ENCODE results near the gene ATP5F1B.

ATP5F1B gene

GRCh38 chr12:56677680-56678079 lies 31.9 kb upstream of the ATP5F1B start:
- ChIA-PET POLR2A (interaction anchor here (2.0 to 7.8 kb wide), 4 partner anchors 11 to 48 kb away, joined by 4 to 39 read pairs (median 15); partner anchors contain the start of genes ATP5F1B, NACA and PTGES3), CTCF (interaction anchor here (2.0 kb wide), 1 partner anchor 41 kb away, joined by 6 read pairs; no protein-coding TSS in a partner anchor)
- TF ChIP-seq SP1 (IDR thresholded peaks at IDR 0.05) (no peak), CTBP1 (IDR thresholded peaks at IDR 0.05; ENCODE audit: borderline replicate concordance) (no peak), L3MBTL2 (conservative IDR thresholded peaks at IDR 0.05) (no peak), TARDBP (IDR thresholded peaks at IDR 0.05) (no peak), NFRKB (IDR thresholded peaks at IDR 0.05) (no peak), ZNF384 (IDR thresholded peaks at IDR 0.05) (no peak), BHLHE40 (IDR thresholded peaks at IDR 0.05; ENCODE audit: borderline replicate concordance) (no peak)
- DNase-seq (ENCODE audit: extremely low spot score) = no peak

GRCh38 chr12:56676851-56677580 lies 31.2 kb upstream of the ATP5F1B start:
- ChIA-PET CTCF (interaction anchor here (2.0 kb wide), 1 partner anchor 40 kb away, joined by 6 read pairs; no protein-coding TSS in a partner anchor), POLR2A (interaction anchor here (2.0 to 7.8 kb wide), 4 partner anchors 12 to 48 kb away, joined by 4 to 39 read pairs (median 15); partner anchors contain the start of genes ATP5F1B, NACA and PTGES3)
- no peak for DNase-seq (ENCODE audit: extremely low spot score)
- TF ChIP-seq ELF4 (IDR thresholded peaks at IDR 0.05) (no peak), FOXA1 (IDR thresholded peaks at IDR 0.05) (no peak), ARNT (IDR thresholded peaks at IDR 0.05) (no peak), ZNF384 (IDR thresholded peaks at IDR 0.05) (no peak; the same call in none of the 2 replicates), BHLHE40 (IDR thresholded peaks at IDR 0.05; ENCODE audit: borderline replicate concordance) (no peak), SP1 (IDR thresholded peaks at IDR 0.05) (no peak), CTBP1 (IDR thresholded peaks at IDR 0.05; ENCODE audit: borderline replicate concordance) (no peak)

GRCh38 chr12:56671608-56672007 lies 25.8 kb upstream of the ATP5F1B start:
- no peak for DNase-seq (ENCODE audit: extremely low spot score)
- CTCF ChIA-PET = interaction anchor here (0.9 kb wide), 1 partner anchor 12 kb away, joined by 3 read pairs; no protein-coding TSS in a partner anchor
- TF ChIP-seq LEF1 (IDR thresholded peaks at IDR 0.05; ENCODE audit: borderline replicate concordance) (no peak), NFRKB (IDR thresholded peaks at IDR 0.05) (no peak), HDGF (IDR thresholded peaks at IDR 0.05; ENCODE audit: borderline replicate concordance) (no peak), ELF4 (IDR thresholded peaks at IDR 0.05) (no peak), L3MBTL2 (conservative IDR thresholded peaks at IDR 0.05) (no peak), ARNT (IDR thresholded peaks at IDR 0.05) (no peak), FOXA1 (IDR thresholded peaks at IDR 0.05) (no peak), FOXM1 (IDR thresholded peaks at IDR 0.05; ENCODE audit: borderline replicate concordance) (no peak), FOXK2 (IDR thresholded peaks at IDR 0.05) (no peak), TARDBP (IDR thresholded peaks at IDR 0.05) (no peak), SP1 (IDR thresholded peaks at IDR 0.05) (no peak), SUZ12 (IDR thresholded peaks at IDR 0.05) (no peak), PKNOX1 (IDR thresholded peaks at IDR 0.05) (no peak)
- POLR2A ChIA-PET = interaction anchor here (1.3 to 2.0 kb wide), 4 partner anchors 11 to 54 kb away, joined by 4 to 12 read pairs (median 6); partner anchors contain the start of genes ATP5F1B, NACA and PTGES3

- ChIA-PET CTCF (interaction anchor here (0.5 to 0.9 kb wide), 2 partner anchors 13 to 456 kb away, joined by 3 read pairs; no protein-coding TSS in a partner anchor), POLR2A (interaction anchor here (1.3 to 2.0 kb wide), 4 partner anchors 12 to 55 kb away, joined by 4 to 12 read pairs (median 6); partner anchors contain the start of genes ATP5F1B, NACA and PTGES3)
- no peak for TF ChIP-seq LEF1 (IDR thresholded peaks at IDR 0.05; ENCODE audit: borderline replicate concordance)
- TF ChIP-seq PKNOX1 (IDR thresholded peaks at IDR 0.05) = no peak
- TF ChIP-seq CTBP1 (IDR thresholded peaks at IDR 0.05; ENCODE audit: borderline replicate concordance) = no peak
- no peak for DNase-seq (ENCODE audit: extremely low spot score)
These were observed 25.1 kb upstream of the ATP5F1B start for GRCh38 chr12:56670836-56671235.

- ChIA-PET POLR2A (no interaction called here), CTCF (interaction anchor here (0.6 to 1.2 kb wide), 2 partner anchors 31 to 444 kb away, joined by 3 read pairs; no protein-coding TSS in a partner anchor)
- no peak for TF ChIP-seq SP1 (IDR thresholded peaks at IDR 0.05)
- TF ChIP-seq BHLHE40 (IDR thresholded peaks at IDR 0.05; ENCODE audit: borderline replicate concordance) = no peak
- TF ChIP-seq ELF4 (IDR thresholded peaks at IDR 0.05) = no peak
- TF ChIP-seq CTBP1 (IDR thresholded peaks at IDR 0.05; ENCODE audit: borderline replicate concordance) = no peak
- no peak for TF ChIP-seq ARNT (IDR thresholded peaks at IDR 0.05)
- TF ChIP-seq FOXM1 (IDR thresholded peaks at IDR 0.05; ENCODE audit: borderline replicate concordance) = no peak
- no peak for TF ChIP-seq ZNF384 (IDR thresholded peaks at IDR 0.05)
- no peak for TF ChIP-seq FOXA1 (IDR thresholded peaks at IDR 0.05)
- TF ChIP-seq PKNOX1 (IDR thresholded peaks at IDR 0.05) = no peak
- no peak for TF ChIP-seq HDGF (IDR thresholded peaks at IDR 0.05; ENCODE audit: borderline replicate concordance)
- no peak for TF ChIP-seq TARDBP (IDR thresholded peaks at IDR 0.05)
- TF ChIP-seq LEF1 (IDR thresholded peaks at IDR 0.05; ENCODE audit: borderline replicate concordance) = no peak
- TF ChIP-seq L3MBTL2 (conservative IDR thresholded peaks at IDR 0.05) = no peak
- TF ChIP-seq NFRKB (IDR thresholded peaks at IDR 0.05) = no peak
- no peak for TF ChIP-seq SUZ12 (IDR thresholded peaks at IDR 0.05)
- TF ChIP-seq FOXK2 (IDR thresholded peaks at IDR 0.05) = no peak
- no peak for DNase-seq (ENCODE audit: extremely low spot score)
These were observed 22.3 kb upstream of the ATP5F1B start for GRCh38 chr12:56668197-56668457.

All from HEK293T (cell line).